Keratinocyte (primary cell): ENCODE measurements around the gene PRODH2. TPM values are rescaled to one million over a fixed set of nuclear protein-coding genes. Genes with fewer than 3 reads are reported as not detected.

Source experiments
- DNase-seq: peaks from one replicate; pipeline ENCODE4 v3.0.0-alpha.2; 2011; ENCODE audit warnings: low read depth, missing footprints, low spot score
- FAIRE-seq: peaks from 2 replicates; lab custom pipeline; 2011; peaks lifted over from hg19 to GRCh38; lab: Jason Lieb, UNC
- H2AFZ ChIP-seq: 2 replicates; pipeline ENCODE4 v1.6.0; 2012; ENCODE audit warnings: low read length, control low read depth, inconsistent platforms; ENCODE audit not compliant: control insufficient read depth
- H3K27ac ChIP-seq: 2 replicates; pipeline ENCODE4 v1.5.1; 2011; ENCODE audit warnings: low read length; ENCODE audit not compliant: control insufficient read depth, insufficient read depth
- H3K27me3 ChIP-seq: 3 replicates; pipeline ENCODE4 v1.6.0; 2011; ENCODE audit warnings: low read length; ENCODE audit not compliant: control insufficient read depth, insufficient read depth; ENCODE audit errors: extremely low read depth
- H3K36me3 ChIP-seq, 2 experiments: 2 replicates in 1 of 2; 3 replicates in 1 of 2; pipeline ENCODE4 v1.5.1; 2011; ENCODE audit warnings: low read length in 2 of 2, mild to moderate bottlenecking in 1 of 2; ENCODE audit not compliant: control insufficient read depth in 2 of 2, insufficient read depth in 2 of 2; ENCODE audit errors: extremely low read depth in 1 of 2
- H3K4me1 ChIP-seq: 3 replicates; pipeline ENCODE4 v1.5.1; 2011; ENCODE audit warnings: low read length; ENCODE audit not compliant: control insufficient read depth, insufficient read depth; ENCODE audit errors: extremely low read depth
- H3K4me2 ChIP-seq: 3 replicates; pipeline ENCODE4 v1.6.0; 2011; ENCODE audit warnings: low read depth, low read length; ENCODE audit not compliant: control insufficient read depth, insufficient read depth; ENCODE audit errors: extremely low read depth
- H3K4me3 ChIP-seq, 3 experiments: fragments of 200-600 bp in 1 of 3; sonication (generic) in 1 of 3; 2 replicates in 2 of 3; 3 replicates in 1 of 3; pipeline ENCODE4 v1.5.1; 2011 to 2016; ENCODE audit warnings: low read length in 3 of 3, mild to moderate bottlenecking in 3 of 3, control low read depth in 2 of 3, inconsistent platforms in 1 of 3, low read depth in 1 of 3, mixed read lengths in 1 of 3, mixed run types in 1 of 3, moderate library complexity in 1 of 3; ENCODE audit not compliant: control insufficient read depth in 2 of 3, insufficient read depth in 2 of 3; ENCODE audit errors: extremely low read depth in 1 of 3
- H3K79me2 ChIP-seq: 2 replicates; pipeline ENCODE4 v1.6.0; 2012; ENCODE audit warnings: low read length; ENCODE audit not compliant: control insufficient read depth, insufficient read depth
- H3K9ac ChIP-seq: 3 replicates; pipeline ENCODE4 v1.6.0; 2011; ENCODE audit warnings: low read length; ENCODE audit not compliant: control insufficient read depth, insufficient read depth; ENCODE audit errors: extremely low read depth
- H3K9me1 ChIP-seq: 3 replicates; pipeline ENCODE4 v1.6.0; 2011; ENCODE audit warnings: low read length; ENCODE audit not compliant: control insufficient read depth, insufficient read depth; ENCODE audit errors: extremely low read depth
- H3K9me3 ChIP-seq: 2 replicates; pipeline ENCODE4 v1.5.1; 2012; ENCODE audit warnings: low read depth, low read length; ENCODE audit not compliant: control insufficient read depth
- H4K20me1 ChIP-seq: 3 replicates; pipeline ENCODE4 v1.6.0; 2011; ENCODE audit warnings: low read length; ENCODE audit not compliant: control insufficient read depth, insufficient read depth; ENCODE audit errors: extremely low read depth
- CTCF ChIP-seq, 3 experiments: IDR thresholded peaks in 1 of 3; conservative IDR thresholded peaks in 1 of 3; optimal IDR thresholded peaks in 1 of 3; 2 replicates in 2 of 3; 3 replicates in 1 of 3; pipeline versions ENCODE3 to v1.5.1; 2011; ENCODE audit warnings: low read length in 3 of 3, mild to moderate bottlenecking in 3 of 3, moderate library complexity in 2 of 3, control low read depth in 1 of 3, inconsistent platforms in 1 of 3; ENCODE audit not compliant: insufficient read depth in 2 of 3; ENCODE audit errors: extremely low read depth in 1 of 3
- EZH2 ChIP-seq: IDR thresholded peaks from one replicate; pipeline ENCODE4 v1.6.1; 2012; ENCODE audit warnings: inconsistent platforms, mild to moderate bottlenecking, low read length, moderate library complexity
- dilution Hi-C: fragments of 300-500 bp; cut with MboI; formaldehyde crosslinking; loops from one replicate; pipeline ENCODE4 v1.7.0; 2020; ENCODE audit warnings: low sequenced_read_pairs; ENCODE audit not compliant: extremely low pct_ligation_motif_present
- polyA plus RNA-seq, 5 experiments: library from polyadenylated mRNA; depleted of rRNA in 3 of 5; stranded (reverse) in 3 of 5; stranded (forward) in 1 of 5; unstranded in 1 of 5; fragments of >200 nt; gene quantifications; 1 replicate in 1 of 5; 2 replicates in 3 of 5; 3 replicates in 1 of 5; pipeline versions ENCODE4 v1.2.1 to v1.2.3, GENCODE V29; 2011 to 2012; ENCODE audit warnings: missing spikeins in 2 of 5, low read depth in 1 of 5, low replicate concordance in 1 of 5

Gene PRODH2
- polyA plus RNA-seq, 1 donor (not counting 4 experiments of a cell fraction or from before 2014, with no cell fraction given) = not detected

DNA sequence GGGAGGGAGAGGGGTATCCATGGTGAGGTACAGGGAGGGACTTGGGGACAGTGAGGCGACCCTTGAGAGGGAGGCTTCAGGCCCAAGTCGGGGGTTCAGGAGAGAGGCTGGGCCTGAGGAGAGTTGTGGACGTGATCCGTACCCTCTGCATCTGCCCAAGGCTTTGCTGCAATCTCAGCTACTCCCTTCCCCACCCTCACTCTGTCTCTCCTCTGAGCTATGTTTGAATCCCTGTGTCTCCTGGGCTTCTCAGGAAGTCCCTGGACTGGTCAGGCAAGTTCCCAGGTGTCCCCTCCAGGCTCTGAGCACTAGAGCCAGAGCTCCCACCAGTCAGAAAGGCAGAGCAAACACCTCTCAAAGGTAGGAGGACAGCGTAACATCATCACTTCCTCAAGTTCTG is 62.5 kb downstream of the PRODH2 start:
- no peak for FAIRE-seq

More for the DNA sequence above, 62.5 kb downstream of the PRODH2 start:
- Histone ChIP-seq H3K4me3 (no peak overlapping the region), H3K79me2 (peaks cover 28% of the 10 kb centered on the region), H3K27ac (no peak overlapping the region), H3K27me3 (no peaks in the 10 kb centered on the region), H3K9me3 (no peaks in the 10 kb centered on the region), H3K9me1 (no peaks in the 10 kb centered on the region), H3K9ac (no peak overlapping the region), H3K4me2 (no peak overlapping the region), H2AFZ (no peak overlapping the region), H3K36me3 (peaks cover 13 to 23% of the 10 kb centered on the region in 2 experiments), H4K20me1 (no peaks in the 10 kb centered on the region), H3K4me1 (peaks cover 21% of the 10 kb centered on the region)
- dilution Hi-C loops = no loop called here
- no peak for TF ChIP-seq EZH2
- no peak for TF ChIP-seq CTCF (optimal IDR thresholded peaks at IDR 0.05 in 1 of 3, IDR thresholded peaks at IDR 0.05 in 1 of 3, conservative IDR thresholded peaks at IDR 0.05 in 1 of 3; ENCODE audit: extremely low read depth in 1 of 3, insufficient read depth in 2 of 3, low read length in 3 of 3)
- no peak for DNase-seq

Other genes starting within 250 kb of the PRODH2 start
- gene ATP4A, start 249.2 kb downstream of the PRODH2 start, polyA plus RNA-seq = not detected in 3 replicates
- not detected in 3 replicates for gene PMIS2, start 226.7 kb downstream of the PRODH2 start, polyA plus RNA-seq
- 3.1 to 3.7 TPM (median 3.5 TPM) in 3 replicates for gene HAUS5, start 200.1 kb downstream of the PRODH2 start, polyA plus RNA-seq
- gene RBM42, start 183.8 kb downstream of the PRODH2 start, polyA plus RNA-seq = 29.8 to 40.8 TPM (median 30.4 TPM) in 3 replicates
- 0.14 to 0.99 TPM (median 0.43 TPM) in 3 replicates for gene ETV2, start 171.1 kb downstream of the PRODH2 start, polyA plus RNA-seq
- gene COX6B1, start 164.5 kb downstream of the PRODH2 start, polyA plus RNA-seq = 509 to 705 TPM (median 560 TPM) in 3 replicates
- 0.05 to 0.15 TPM (median 0.09 TPM) in 3 replicates for gene UPK1A, start 146.3 kb downstream of the PRODH2 start, polyA plus RNA-seq
- not detected in 3 replicates for gene ZBTB32, start 108.3 kb downstream of the PRODH2 start, polyA plus RNA-seq
- 7.7 to 16.7 TPM (median 8.8 TPM) in 3 replicates for gene KMT2B, start 94.8 kb downstream of the PRODH2 start, polyA plus RNA-seq
- gene IGFLR1, start 70.4 kb downstream of the PRODH2 start, polyA plus RNA-seq = 0.27 to 1.2 TPM (median 0.34 TPM) in 3 replicates
- gene U2AF1L4, start 67.4 kb downstream of the PRODH2 start, polyA plus RNA-seq = 8.9 to 14.7 TPM (median 11.4 TPM) in 3 replicates
- 36.2 to 53.8 TPM (median 49.7 TPM) in 3 replicates for gene PSENEN, start 67.2 kb downstream of the PRODH2 start, polyA plus RNA-seq
- 6.7 to 11.8 TPM (median 9.2 TPM) in 3 replicates for gene LIN37, start 64.3 kb downstream of the PRODH2 start, polyA plus RNA-seq
- gene HSPB6, start 55.8 kb downstream of the PRODH2 start, polyA plus RNA-seq = not detected in 3 replicates
- 5.3 to 15.5 TPM (median 5.5 TPM) in 3 replicates for gene PROSER3, start 54.7 kb downstream of the PRODH2 start, polyA plus RNA-seq
- 0.23 to 0.93 TPM (median 0.49 TPM) in 3 replicates for gene ARHGAP33, start 37.3 kb downstream of the PRODH2 start, polyA plus RNA-seq
- not detected in 3 replicates for gene NPHS1, start 39.7 kb upstream of the PRODH2 start, polyA plus RNA-seq
- 0.02 TPM in 1 of 3 replicates, not detected in the others for gene KIRREL2, start 44.1 kb upstream of the PRODH2 start, polyA plus RNA-seq
- 0.50 to 0.95 TPM (median 0.66 TPM) in 3 replicates for gene APLP1, start 55.7 kb upstream of the PRODH2 start, polyA plus RNA-seq
- gene NFKBID, start 87.7 kb upstream of the PRODH2 start, polyA plus RNA-seq = 3.9 to 6.0 TPM (median 5.0 TPM) in 3 replicates
- 0.19 to 0.30 TPM (median 0.25 TPM) in 3 replicates for gene HCST, start 89.7 kb upstream of the PRODH2 start, polyA plus RNA-seq
- gene TYROBP, start 95.5 kb upstream of the PRODH2 start, polyA plus RNA-seq = not detected in 3 replicates
- 0.73 to 6.1 TPM (median 0.90 TPM) in 3 replicates for gene LRFN3, start 123.5 kb upstream of the PRODH2 start, polyA plus RNA-seq
- gene SDHAF1, start 182.3 kb upstream of the PRODH2 start, polyA plus RNA-seq = 7.3 to 11.9 TPM (median 8.0 TPM) in 3 replicates
- gene SYNE4, start 196.0 kb upstream of the PRODH2 start, polyA plus RNA-seq = 0.19 to 0.72 TPM (median 0.28 TPM) in 3 replicates
- gene ALKBH6, start 201.4 kb upstream of the PRODH2 start, polyA plus RNA-seq = 27.8 to 37.1 TPM (median 36.7 TPM) in 3 replicates
- 0.38 to 0.76 TPM (median 0.63 TPM) in 3 replicates for gene CLIP3, start 220.0 kb upstream of the PRODH2 start, polyA plus RNA-seq
- gene THAP8, start 241.4 kb upstream of the PRODH2 start, polyA plus RNA-seq = 1.4 to 3.6 TPM (median 1.8 TPM) in 3 replicates
- 0.98 to 3.7 TPM (median 2.3 TPM) in 3 replicates for gene WDR62, start 242.1 kb upstream of the PRODH2 start, polyA plus RNA-seq